ENCODE data around the gene SLC9A9. TPM values are rescaled to one million over a fixed set of nuclear protein-coding genes. Genes with fewer than 3 reads are reported as not detected.

Gene SLC9A9
- total RNA-seq, 1 donor from 2014 or later, result 7.1 TPM

GRCh38 chr3:143332026-143332425, 516.2 kb downstream of the SLC9A9 start:
- DNase-seq (ENCODE audit: low read depth in 2 of 2), result peak in 1 of 2 donors; percentile 50

GRCh38 chr3:143331350-143331749, 516.9 kb downstream of the SLC9A9 start:
- peak; percentile 53 to 72 for DNase-seq (ENCODE audit: low read depth in 2 of 2)

DNA sequence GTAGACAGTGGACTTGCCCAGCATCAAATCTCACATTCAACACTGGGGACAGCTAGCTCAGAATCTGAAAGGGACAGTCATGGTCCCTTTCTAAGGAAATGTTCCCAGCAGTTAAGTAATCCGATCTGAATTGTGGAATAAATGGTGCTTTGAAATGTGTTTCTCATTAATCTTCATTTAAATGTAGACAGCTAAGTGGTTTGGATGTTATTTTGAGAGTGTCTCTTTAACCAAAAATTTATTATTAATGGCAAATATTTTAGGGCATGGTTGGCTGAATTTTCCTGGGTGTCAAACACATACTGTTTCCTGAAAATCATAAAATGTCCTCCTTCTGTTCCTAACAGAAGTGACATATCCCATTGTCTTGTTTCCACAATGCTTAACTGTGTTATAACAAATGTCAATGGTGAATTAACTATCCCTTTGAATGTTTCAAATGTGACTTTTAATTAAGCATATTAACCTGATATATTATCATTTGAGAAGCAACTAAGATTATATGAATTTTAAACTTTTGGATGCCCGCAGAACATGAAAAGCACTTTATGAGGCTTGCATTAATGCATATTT, 517.9 kb downstream of the SLC9A9 start:
- no peak for DNase-seq (ENCODE audit: low read depth in 2 of 2)

GRCh38 chr3:143329567-143330211, 518.6 kb downstream of the SLC9A9 start:
- DNase-seq (ENCODE audit: low read depth in 2 of 2), result peak; percentile 38 to 61

- no peak for DNase-seq (ENCODE audit: low read depth in 2 of 2)
Observed at GRCh38 chr3:143328451-143328850, 519.8 kb downstream of the SLC9A9 start.

- peak in 1 of 2 donors; percentile 8 for DNase-seq (ENCODE audit: low read depth in 2 of 2)
Observed at GRCh38 chr3:143326983-143327778, 521.1 kb downstream of the SLC9A9 start.

- no peak for DNase-seq (ENCODE audit: low read depth in 2 of 2)
Observed at GRCh38 chr3:143321058-143321769, 527.1 kb downstream of the SLC9A9 start.

DNA sequence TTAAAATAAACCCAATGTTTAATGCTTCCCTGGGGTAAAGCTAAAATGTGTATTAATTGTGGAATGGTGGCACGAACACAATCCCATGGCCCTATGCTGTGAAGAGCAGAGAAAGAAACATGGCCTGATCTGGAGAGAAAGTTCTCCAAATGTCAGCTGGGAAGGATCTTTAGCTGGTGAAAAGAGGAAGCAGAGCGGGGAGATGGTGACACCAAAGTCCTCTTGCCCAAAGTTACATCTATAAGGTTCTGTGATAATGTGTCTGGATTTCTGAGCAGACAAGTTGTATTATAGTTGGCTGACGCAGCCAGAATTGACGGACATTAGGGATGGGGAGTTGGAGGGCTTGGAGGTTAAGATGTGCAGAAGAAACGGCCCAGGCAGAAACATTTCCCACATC, 532.5 kb downstream of the SLC9A9 start:
- DNase-seq (ENCODE audit: low read depth in 2 of 2), result no peak

DNA sequence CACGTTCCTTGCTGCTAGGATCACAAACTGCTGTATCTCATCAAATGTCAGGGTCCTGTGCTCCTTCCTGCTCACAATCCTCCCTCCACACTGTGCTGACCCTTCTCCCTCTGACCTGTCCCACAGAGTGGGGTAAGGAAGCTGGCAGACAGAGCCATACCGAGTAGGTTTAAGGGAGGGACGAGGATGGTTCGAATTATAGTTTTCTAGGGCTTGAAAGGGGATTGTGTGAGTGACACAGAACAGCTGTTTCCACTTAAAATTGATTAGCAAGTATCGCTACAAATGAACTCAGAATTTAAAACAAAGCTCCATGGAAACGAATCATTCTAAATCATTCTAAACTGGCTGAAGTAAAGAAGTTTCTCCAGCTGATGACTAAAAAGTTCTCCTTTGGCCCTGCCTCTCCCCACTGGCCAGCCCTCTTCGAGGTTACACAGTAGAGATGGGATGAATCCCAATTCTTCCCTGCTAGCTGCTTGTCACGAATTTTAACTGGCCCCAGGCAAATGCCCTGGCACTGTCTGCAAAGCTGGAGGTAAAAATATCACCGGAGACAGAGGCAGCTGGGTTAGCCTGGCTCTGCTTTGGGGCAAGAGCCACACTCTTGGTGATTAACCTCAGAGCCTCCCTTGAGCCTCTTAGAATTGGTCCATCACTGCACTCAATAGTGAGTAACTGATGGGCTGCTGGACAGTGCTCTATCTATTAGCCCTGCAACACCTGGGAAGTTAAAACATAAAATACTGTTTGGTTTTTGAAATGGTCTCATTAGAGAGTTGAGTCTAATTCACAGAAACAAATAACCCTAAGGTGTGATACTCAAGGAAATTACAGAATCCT, 533.8 kb downstream of the SLC9A9 start:
- no peak for DNase-seq (ENCODE audit: low read depth in 2 of 2)

DNA sequence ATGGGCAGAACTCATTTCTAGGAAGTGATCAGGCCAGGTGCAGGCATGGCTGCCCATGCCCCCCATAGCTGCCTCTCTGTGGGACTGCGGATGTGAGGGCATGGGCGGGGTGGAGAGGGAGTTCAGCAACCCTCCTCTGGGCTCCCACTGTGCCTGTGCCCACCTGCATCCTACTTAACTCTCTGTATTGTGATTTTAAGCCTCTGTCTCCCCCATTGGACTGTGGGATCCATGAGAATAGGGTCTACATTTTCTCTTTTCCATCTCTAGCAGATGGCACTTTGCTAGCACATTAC, 534.4 kb downstream of the SLC9A9 start:
- no peak for DNase-seq (ENCODE audit: low read depth in 2 of 2)

DNA sequence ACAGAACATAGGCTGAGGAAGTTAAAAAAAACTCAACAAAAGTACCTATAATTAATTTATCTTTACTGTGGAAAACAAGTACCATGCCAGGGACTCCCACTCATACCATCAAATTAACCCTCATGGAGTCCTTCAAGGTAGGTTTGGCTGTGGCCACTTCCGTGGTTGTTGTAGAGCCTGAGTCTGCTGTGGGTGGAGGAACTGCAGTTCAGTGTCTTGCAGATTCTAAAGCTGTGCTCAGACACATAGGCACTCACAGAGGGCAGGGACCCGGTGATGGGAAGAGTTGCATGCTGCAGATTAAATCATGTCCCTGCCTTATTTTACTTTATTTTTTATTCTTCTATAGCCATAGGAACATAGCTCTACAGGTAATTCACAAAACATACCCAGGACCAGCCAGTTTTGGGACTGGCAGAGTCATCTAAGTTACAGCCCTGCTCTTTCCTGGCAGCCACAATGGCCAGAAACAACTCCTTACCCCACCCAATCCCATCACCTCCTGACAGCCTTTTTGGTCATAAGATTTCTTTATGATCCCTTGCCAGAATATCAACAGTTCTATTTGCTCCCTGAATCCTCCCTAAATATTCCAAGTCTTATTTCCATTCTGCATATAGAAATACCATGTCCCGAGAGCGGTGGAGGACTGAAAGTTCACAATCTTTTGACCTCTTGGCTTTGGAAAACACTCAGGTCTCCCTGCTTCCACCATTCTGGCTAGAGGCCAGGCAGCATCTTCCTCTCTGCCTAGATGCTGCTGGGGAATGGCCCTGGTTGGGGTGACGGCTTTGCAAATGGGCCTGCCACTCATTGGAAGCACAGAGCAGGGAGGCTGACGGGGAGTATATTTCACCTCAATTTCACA, 535.0 kb downstream of the SLC9A9 start:
- DNase-seq (ENCODE audit: low read depth in 2 of 2), result no peak

- DNase-seq (ENCODE audit: low read depth in 2 of 2), result no peak
Observed at GRCh38 chr3:143311096-143311495, 537.2 kb downstream of the SLC9A9 start.

- no peak for DNase-seq (ENCODE audit: low read depth in 2 of 2)
Observed at GRCh38 chr3:143309705-143310104, 538.6 kb downstream of the SLC9A9 start.

DNA sequence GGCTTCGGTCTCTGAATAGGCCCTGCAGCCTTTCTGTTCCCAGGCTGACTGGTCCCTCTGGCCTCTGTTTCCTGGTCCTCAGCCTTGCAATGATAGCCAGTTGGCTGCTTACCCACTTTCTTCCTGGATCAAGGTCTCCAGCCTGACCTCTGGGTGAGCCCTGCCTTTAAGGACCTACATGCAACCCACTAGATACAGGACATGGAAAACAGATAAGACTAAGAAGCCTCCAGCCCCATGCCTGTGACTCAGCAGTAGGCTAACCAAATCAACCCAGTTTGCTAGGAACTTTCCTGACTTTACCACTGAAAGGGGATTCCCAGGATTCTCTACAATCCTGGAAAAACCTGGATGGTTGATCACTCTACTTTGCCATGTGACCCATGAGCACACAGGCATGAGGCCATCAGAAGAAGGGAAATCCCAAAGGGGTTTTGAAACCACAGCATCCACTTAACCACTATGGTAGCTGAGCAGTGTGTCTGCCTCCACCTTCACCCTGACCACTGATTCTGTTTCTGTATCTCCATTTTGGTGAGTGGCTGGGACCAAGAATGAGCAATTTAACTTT, 540.6 kb downstream of the SLC9A9 start:
- peak; percentile 69 to 77 for DNase-seq (ENCODE audit: low read depth in 2 of 2)

DNA sequence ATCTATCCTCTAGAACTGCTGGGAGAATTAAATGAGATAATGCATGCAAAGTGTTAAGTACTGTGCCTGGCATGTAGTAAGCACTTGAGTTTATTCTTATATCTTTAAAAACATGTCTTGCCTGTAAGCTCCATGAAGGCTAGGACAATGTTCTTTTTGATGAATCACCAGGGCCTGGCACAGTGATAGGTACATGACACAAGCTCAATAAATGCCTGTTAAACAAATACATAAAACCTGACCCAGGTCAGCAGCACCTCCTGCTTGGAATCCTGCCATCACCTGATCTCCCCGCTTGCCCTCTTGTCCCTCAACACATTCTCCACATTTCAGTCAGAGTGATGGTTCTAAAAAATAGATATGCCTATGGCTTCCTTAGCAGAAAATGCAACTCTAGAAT, 541.9 kb downstream of the SLC9A9 start:
- DNase-seq (ENCODE audit: low read depth in 2 of 2), result peak; percentile 10 to 57

- peak; percentile 74 to 85 for DNase-seq (ENCODE audit: low read depth in 2 of 2)
Observed at GRCh38 chr3:143302638-143303171, 545.6 kb downstream of the SLC9A9 start.

- DNase-seq (ENCODE audit: low read depth in 2 of 2), result no peak
Observed at GRCh38 chr3:143301031-143301901, 547.0 kb downstream of the SLC9A9 start.

- no peak for DNase-seq (ENCODE audit: low read depth in 2 of 2)
Observed at GRCh38 chr3:143298886-143299535, 549.3 kb downstream of the SLC9A9 start.
